IMR-90 (cell line): ENCODE data around the gene BZW2. TPM values are rescaled to one million over a fixed set of nuclear protein-coding genes. Genes with fewer than 3 reads are reported as not detected.

ENCODE experiments used
- ATAC-seq: fragments of 200-7000 bp; cut with Tn5 transposase; 2 replicates; pipeline ENCODE4 v1.9.1; 2020; ENCODE audit warnings: low read depth, mild to moderate bottlenecking, moderate library complexity
- BruUV-seq: library from RNA; stranded (reverse); fragments of 400-500 nt; replicated peaks from 2 replicates; lab custom pipeline; 2021; lab: Mats Ljungman, UMichigan
- CTCF ChIA-PET: fragments of 300-600 bp; formaldehyde crosslinking; extraction: SDS; loops from one replicate; lab custom pipeline; 2021; ENCODE audit warnings: antibody characterized with exemption; lab: Yijun Ruan, JAX
- POLR2A ChIA-PET: fragments of 300-600 bp; sonication (Branson Sonifier 250); formaldehyde crosslinking; loops from one replicate; lab custom pipeline; 2022; ENCODE audit warnings: antibody characterized with exemption; ENCODE audit not compliant: unreplicated experiment; lab: Charles Lee
- DNase-seq: peaks from one replicate; pipeline ENCODE4 v3.0.0; 2013
- H2AFZ ChIP-seq: replicated peaks from 2 replicates; pipeline ENCODE3; 2013; ENCODE audit warnings: low read length, mild to moderate bottlenecking; ENCODE audit not compliant: poor library complexity
- H2AK5ac ChIP-seq: 2 replicates; pipeline ENCODE4 v1.6.1; 2013; ENCODE audit warnings: low read depth, low read length, inconsistent platforms
- H2AK9ac ChIP-seq: replicated peaks from 2 replicates; pipeline ENCODE3; 2013; ENCODE audit warnings: mild to moderate bottlenecking, low read depth, low read length, moderate library complexity; ENCODE audit not compliant: poor library complexity
- H2BK120ac ChIP-seq: 2 replicates; pipeline ENCODE4 v1.6.1; 2013; ENCODE audit warnings: low read depth, low read length, inconsistent platforms
- H2BK15ac ChIP-seq: 3 replicates; pipeline ENCODE4 v1.6.1; 2013; ENCODE audit warnings: low read depth, low read length, inconsistent platforms
- H2BK20ac ChIP-seq: 2 replicates; pipeline ENCODE4 v1.6.1; 2013; ENCODE audit warnings: low read depth, mild to moderate bottlenecking, inconsistent platforms, low read length, moderate library complexity
- H2BK5ac ChIP-seq: 2 replicates; pipeline ENCODE4 v1.6.1; 2013; ENCODE audit warnings: mild to moderate bottlenecking, low read depth, low read length, inconsistent platforms; ENCODE audit not compliant: poor library complexity, severe bottlenecking
- H3K14ac ChIP-seq: replicated peaks from 2 replicates; pipeline ENCODE4 v1.6.1; 2013; ENCODE audit warnings: low read depth, low read length, inconsistent platforms
- H3K18ac ChIP-seq: 2 replicates; pipeline ENCODE4 v1.6.1; 2013; ENCODE audit warnings: low read depth, low read length, control low read depth
- H3K23ac ChIP-seq: 2 replicates; pipeline ENCODE4 v1.6.1; 2013; ENCODE audit warnings: low read depth, low read length, inconsistent platforms
- H3K27ac ChIP-seq: 2 replicates; pipeline ENCODE4 v1.5.1; 2013; ENCODE audit warnings: mild to moderate bottlenecking, control low read depth, low read length; ENCODE audit not compliant: insufficient read depth
- H3K27me3 ChIP-seq: 2 replicates; pipeline ENCODE4 v1.6.1; 2013; ENCODE audit warnings: low read length; ENCODE audit not compliant: control insufficient read depth, insufficient read depth
- H3K36me3 ChIP-seq: 2 replicates; pipeline ENCODE4 v1.6.1; 2013; ENCODE audit warnings: low read length, mixed read lengths; ENCODE audit not compliant: control insufficient read depth, insufficient read depth
- H3K4ac ChIP-seq: 2 replicates; pipeline ENCODE4 v1.6.1; 2013; ENCODE audit warnings: low read depth, low read length, inconsistent platforms
- H3K4me1 ChIP-seq: 2 replicates; pipeline ENCODE4 v1.6.1; 2013; ENCODE audit warnings: low read length, mixed read lengths; ENCODE audit not compliant: control insufficient read depth, insufficient read depth
- H3K4me2 ChIP-seq: 2 replicates; pipeline ENCODE4 v1.6.1; 2013; ENCODE audit warnings: low read depth, mild to moderate bottlenecking, control low read depth, low read length, moderate library complexity
- H3K4me3 ChIP-seq: 2 replicates; pipeline ENCODE4 v1.5.1; 2013; ENCODE audit warnings: low read depth, mild to moderate bottlenecking, control low read depth, low read length, moderate library complexity; ENCODE audit not compliant: insufficient read depth
- H3K56ac ChIP-seq: 2 replicates; pipeline ENCODE4 v1.6.1; 2013; ENCODE audit warnings: low read length, inconsistent platforms; ENCODE audit not compliant: insufficient read depth; ENCODE audit errors: extremely low read depth
- H3K79me1 ChIP-seq, 2 experiments: 2 replicates each; pipeline ENCODE4 v1.6.1; 2013; ENCODE audit warnings: low read length in 2 of 2, inconsistent platforms in 1 of 2, low read depth in 1 of 2
- H3K9ac ChIP-seq: 2 replicates; pipeline ENCODE4 v1.6.1; 2013; ENCODE audit warnings: low read depth, low read length, control low read depth
- H3K9me1 ChIP-seq: 2 replicates; pipeline ENCODE4 v1.6.1; 2013; ENCODE audit warnings: low read length, inconsistent platforms; ENCODE audit not compliant: insufficient read depth
- H3K9me3 ChIP-seq: 2 replicates; pipeline ENCODE4 v1.6.1; 2013; ENCODE audit warnings: low read length; ENCODE audit not compliant: control insufficient read depth, insufficient read depth
- H4K20me1 ChIP-seq: 2 replicates; pipeline ENCODE4 v1.6.1; 2013; ENCODE audit warnings: low read length, inconsistent platforms; ENCODE audit not compliant: insufficient read depth
- H4K5ac ChIP-seq: 2 replicates; pipeline ENCODE4 v1.6.1; 2013; ENCODE audit warnings: mild to moderate bottlenecking, low read depth, low read length, control low read depth
- H4K8ac ChIP-seq, 2 experiments: 2 replicates each; pipeline ENCODE4 v1.6.1; 2013; ENCODE audit warnings: low read depth in 2 of 2, low read length in 2 of 2, control low read depth in 1 of 2, inconsistent platforms in 1 of 2
- H4K91ac ChIP-seq: 2 replicates; pipeline ENCODE4 v1.6.1; 2013; ENCODE audit warnings: low read depth, low read length, inconsistent platforms; ENCODE audit not compliant: insufficient read depth
- CEBPB ChIP-seq: IDR thresholded peaks from 2 replicates; pipeline ENCODE4 v1.6.1; 2012; ENCODE audit warnings: low read depth, low read length, improper control_type of control experiment
- ELK1 ChIP-seq: fragments of 150-350 bp; IDR thresholded peaks from 2 replicates; pipeline ENCODE4 v1.6.1; 2016; ENCODE audit warnings: low read depth, mild to moderate bottlenecking, low read length, moderate library complexity, borderline replicate concordance
- FOS ChIP-seq: fragments of 150-350 bp; IDR thresholded peaks from 2 replicates; pipeline ENCODE4 v1.6.1; 2016; ENCODE audit warnings: low read depth, low read length
- MAZ ChIP-seq: IDR thresholded peaks from 2 replicates; pipeline ENCODE4 v1.6.1; 2012; ENCODE audit warnings: low read depth, mild to moderate bottlenecking, low read length, improper control_type of control experiment, moderate library complexity, borderline replicate concordance
- RAD21 ChIP-seq: IDR thresholded peaks from 2 replicates; pipeline ENCODE4 v1.6.1; 2012; ENCODE audit warnings: low read length, improper control_type of control experiment
- RCOR1 ChIP-seq: IDR thresholded peaks from 2 replicates; pipeline ENCODE4 v1.6.1; 2012; ENCODE audit warnings: mild to moderate bottlenecking, low read length, improper control_type of control experiment; ENCODE audit not compliant: insufficient replicate concordance
- SMC3 ChIP-seq: fragments of 150-350 bp; IDR thresholded peaks from 2 replicates; pipeline ENCODE4 v1.6.1; 2016; ENCODE audit warnings: low read depth, mild to moderate bottlenecking, antibody characterized with exemption, low read length, moderate library complexity
- WGBS, 2 experiments: methylation state at CpG; one replicate each; pipeline versions ENCODE4 v1.1.5 to v1.1.7; 2013; ENCODE audit warnings: missing lambda C conversion rate in 2 of 2; ENCODE audit not compliant: insufficient read length in 1 of 2; ENCODE audit errors: extremely low coverage in 2 of 2; 5-methylcytosine and 5-hydroxymethylcytosine counted together
- dilution Hi-C: fragments of 300-500 bp; cut with HindIII; formaldehyde crosslinking; loops from one replicate; pipeline ENCODE4 v1.14.3; 2018; ENCODE audit warnings: low sequenced_read_pairs; ENCODE audit not compliant: unreplicated experiment
- in situ Hi-C: fragments of 300-500 bp; cut with MboI; formaldehyde crosslinking; loops from 3 replicates; pipeline ENCODE4 v1.14.3; 2019; ENCODE audit warnings: low sequenced_read_pairs, inconsistent platforms, mixed read lengths
- intact Hi-C: fragments of 100-400 bp; cut with micrococcal nuclease; formaldehyde crosslinking; loops from 2 replicates; pipeline ENCODE4 v1.10.0; 2022
- polyA plus RNA-seq, 3 experiments: library from polyadenylated mRNA; depleted of rRNA; stranded (reverse); fragments of >200 nt; gene quantifications; 2 replicates each; pipeline ENCODE4 v1.2.3, GENCODE V29; 2012; ENCODE audit warnings: low replicate concordance in 1 of 3
- total RNA-seq: library from RNA; depleted of rRNA; stranded (reverse); fragments of >200 nt; gene quantifications from 2 replicates; pipeline ENCODE4 v1.2.3, GENCODE V29; 2012
- TF ChIP-seq, protein P1 (sequence below): fragments of 150-350 bp; IDR thresholded peaks from 2 replicates; pipeline ENCODE4 v1.6.1; 2017; ENCODE audit warnings: mild to moderate bottlenecking, antibody characterized with exemption, low read length, low read depth

The BZW2 gene
- total and polyA plus RNA-seq, 2 of the 4 experiments (the other 2 are of a cell fraction), result 58.1 to 92.9 TPM

DNA sequence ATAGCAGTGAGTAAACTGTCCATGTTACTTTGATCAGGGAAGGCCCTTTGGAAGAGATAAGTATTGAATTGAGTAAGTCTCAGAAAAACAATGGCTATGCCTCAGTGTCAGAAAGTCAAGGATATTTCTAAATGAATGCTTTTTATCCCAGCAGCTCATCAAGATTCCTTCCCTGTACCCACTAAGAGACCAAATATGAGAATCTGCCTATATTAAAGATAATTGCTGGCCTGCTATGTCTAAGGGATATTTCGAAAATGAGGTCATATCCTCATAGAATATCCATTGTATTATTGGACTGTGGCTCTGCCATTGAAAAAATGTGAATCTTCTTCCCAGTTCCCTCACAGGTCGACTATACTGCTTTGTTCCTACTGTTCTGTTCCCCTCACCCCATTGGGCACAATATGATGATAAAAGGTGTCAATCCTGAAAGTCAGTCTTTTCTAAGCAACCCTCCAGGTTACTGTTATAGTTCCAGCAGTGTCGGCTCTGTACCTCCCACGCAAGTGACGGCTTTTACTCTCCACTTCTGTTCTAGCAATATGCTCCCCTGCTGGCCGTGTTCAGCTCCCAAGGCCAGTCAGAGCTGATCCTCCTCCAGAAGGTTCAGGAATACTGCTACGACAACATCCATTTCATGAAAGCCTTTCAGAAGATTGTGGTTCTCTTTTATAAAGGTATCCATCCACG, 51.7 kb downstream of the BZW2 start:
- Histone ChIP-seq H4K20me1 (no peaks in the 10 kb centered on the region), H3K9me1 (peaks cover 11% of the 10 kb centered on the region), H2BK20ac (peak overlapping the region; percentile 61; the same call in 1 of the 2 replicates), H3K14ac (peak overlapping the region; percentile 72; the same call in 1 of the 2 replicates), H3K36me3 (peaks cover 25% of the 10 kb centered on the region), H4K91ac (peak overlapping the region; percentile 11; the same call in 1 of the 2 replicates), H3K27me3 (no peaks in the 10 kb centered on the region), H3K4me3 (no peak overlapping the region), H2BK120ac (peak overlapping the region; percentile 71; the same call in 1 of the 2 replicates), H2AK5ac (peak overlapping the region; percentile 81), H3K4ac (peak overlapping the region; percentile 70), H4K5ac (peak overlapping the region; percentile 68; the same call in 1 of the 2 replicates), H3K27ac (no peak overlapping the region), H2AK9ac (peak overlapping the region; percentile 31), H2BK15ac (peak overlapping the region; percentile 56; the same call in 1 of the 3 replicates), H3K4me1 (peaks cover 6% of the 10 kb centered on the region; the same call in 1 of the 2 replicates), H2AFZ (peak overlapping the region; percentile 15), H3K4me2 (no peak overlapping the region; the same call in 1 of the 2 replicates), H3K18ac (peak overlapping the region; percentile 75; the same call in 1 of the 2 replicates), H3K56ac (no peak overlapping the region; the same call in 1 of the 2 replicates), H2BK5ac (peak overlapping the region; percentile 55), H4K8ac (peak overlapping the region in 1 of 2 experiments; percentile 80; a peak in 2 of 4 replicates), H3K9ac (no peak overlapping the region), H3K79me1 (peaks cover 0 to 13% of the 10 kb centered on the region in 2 experiments; a peak in 3 of 4 replicates), H3K9me3 (no peaks in the 10 kb centered on the region), H3K23ac (peak overlapping the region; percentile 63; the same call in 1 of the 2 replicates)
- POLR2A ChIA-PET, result no interaction called here
- intact Hi-C loops, result no loop called here
- TF ChIP-seq SMC3, result no peak
- TF ChIP-seq CEBPB, result no peak
- no peak for TF ChIP-seq MAZ
- no peak for TF ChIP-seq RAD21
- TF ChIP-seq FOS, result no peak
- TF ChIP-seq, protein P1, sequence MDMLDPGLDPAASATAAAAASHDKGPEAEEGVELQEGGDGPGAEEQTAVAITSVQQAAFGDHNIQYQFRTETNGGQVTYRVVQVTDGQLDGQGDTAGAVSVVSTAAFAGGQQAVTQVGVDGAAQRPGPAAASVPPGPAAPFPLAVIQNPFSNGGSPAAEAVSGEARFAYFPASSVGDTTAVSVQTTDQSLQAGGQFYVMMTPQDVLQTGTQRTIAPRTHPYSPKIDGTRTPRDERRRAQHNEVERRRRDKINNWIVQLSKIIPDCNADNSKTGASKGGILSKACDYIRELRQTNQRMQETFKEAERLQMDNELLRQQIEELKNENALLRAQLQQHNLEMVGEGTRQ, result no peak
- no peak for TF ChIP-seq RCOR1
- no peak for TF ChIP-seq ELK1
- dilution Hi-C loops, result no loop called here
- no CpG with 5 or more reads among the region's 8 CpGs for WGBS, 2 experiments
- in situ Hi-C loops, result loop anchor here (10.0 kb wide), 1 partner anchor 217 kb away; no protein-coding TSS in a partner anchor
- ATAC-seq (peak; percentile 72), DNase-seq (peak; percentile 62)
- CTCF ChIA-PET, result no interaction called here
- BruUV-seq, result no TSS peak
